CD14-positive monocyte (primary cell): ENCODE data around the gene PTPN14. TPM values are rescaled to one million over a fixed set of nuclear protein-coding genes. Genes with fewer than 3 reads are reported as not detected.

ENCODE experiments used
- DNase-seq, 3 donors: peaks; one replicate each; pipeline ENCODE4 v3.0.0-alpha.2; 2011 to 2022
- H2AFZ ChIP-seq: 2 replicates; pipeline ENCODE4 v1.6.0; 2012; ENCODE audit warnings: mild to moderate bottlenecking, low read depth, low read length, inconsistent platforms; ENCODE audit not compliant: insufficient read depth, poor library complexity, severe bottlenecking
- H3K27ac ChIP-seq, 2 donors: 1 replicate in 1 of 2; 2 replicates in 1 of 2; pipeline ENCODE4 v1.5.1; 2012 to 2013; ENCODE audit warnings: low read length in 2 of 2, control low read depth in 1 of 2, inconsistent platforms in 1 of 2, low read depth in 1 of 2, mild to moderate bottlenecking in 1 of 2
- H3K27me3 ChIP-seq, 2 donors: one replicate each; pipeline versions ENCODE4 v1.6.0 to v1.6.1; 2011 to 2013; ENCODE audit warnings: low read length in 2 of 2; ENCODE audit not compliant: control insufficient read depth in 2 of 2, insufficient read depth in 2 of 2
- H3K36me3 ChIP-seq, 2 donors: replicated peaks in 1 of 2; 1 replicate in 1 of 2; 2 replicates in 1 of 2; pipeline versions ENCODE4 v1.5.1 to v1.6.1; 2012 to 2013; ENCODE audit warnings: low read length in 2 of 2, control low read depth in 1 of 2, inconsistent platforms in 1 of 2, mild to moderate bottlenecking in 1 of 2; ENCODE audit not compliant: insufficient read depth in 2 of 2, control insufficient read depth in 1 of 2
- H3K4me1 ChIP-seq, 2 donors: 1 replicate in 1 of 2; 2 replicates in 1 of 2; pipeline versions ENCODE4 v1.5.1 to v1.6.1; 2012 to 2013; ENCODE audit warnings: low read length in 2 of 2, control low read depth in 1 of 2, inconsistent platforms in 1 of 2, mild to moderate bottlenecking in 1 of 2, moderate library complexity in 1 of 2; ENCODE audit not compliant: insufficient read depth in 2 of 2, control insufficient read depth in 1 of 2
- H3K4me2 ChIP-seq: replicated peaks from 2 replicates; pipeline ENCODE3; 2012; ENCODE audit warnings: low read length, moderate library complexity, mild to moderate bottlenecking; ENCODE audit not compliant: poor library complexity, severe bottlenecking; ENCODE audit errors: extremely low read depth
- H3K4me3 ChIP-seq, 3 experiments: fragments of 200-600 bp in 1 of 3; sonication (generic) in 1 of 3; replicated peaks in 1 of 3; 1 replicate in 2 of 3; 2 replicates in 1 of 3; pipeline ENCODE4 v1.5.1; 2011 to 2013; ENCODE audit warnings: low read length in 3 of 3, mild to moderate bottlenecking in 3 of 3, control low read depth in 2 of 3, low read depth in 2 of 3, inconsistent platforms in 1 of 3, moderate library complexity in 1 of 3
- H3K79me2 ChIP-seq: 2 replicates; pipeline ENCODE4 v1.6.0; 2012; ENCODE audit warnings: mild to moderate bottlenecking, control low read depth, inconsistent platforms, low read length, moderate library complexity; ENCODE audit not compliant: insufficient read depth
- H3K9ac ChIP-seq: 2 replicates; pipeline ENCODE4 v1.6.0; 2017; ENCODE audit warnings: low read length, mild to moderate bottlenecking; ENCODE audit not compliant: insufficient read depth, poor library complexity, severe bottlenecking
- H3K9me3 ChIP-seq, 2 donors: replicated peaks in 1 of 2; 1 replicate in 1 of 2; 2 replicates in 1 of 2; pipeline versions ENCODE4 v1.5.1 to v1.6.1; 2012 to 2013; ENCODE audit warnings: low read length in 2 of 2, control low read depth in 1 of 2; ENCODE audit not compliant: control insufficient read depth in 1 of 2, insufficient read depth in 1 of 2
- H4K20me1 ChIP-seq: 2 replicates; pipeline ENCODE4 v1.6.0; 2012; ENCODE audit warnings: mild to moderate bottlenecking, low read length, control low read depth, moderate library complexity; ENCODE audit not compliant: insufficient read depth
- H3K27ac Mint-ChIP-seq, 7 donors: one replicate each; pipeline ENCODE4 v1.8.0; 2020; ENCODE audit warnings: mild to moderate bottlenecking in 7 of 7, mixed read lengths in 7 of 7, moderate library complexity in 6 of 7, inconsistent platforms in 2 of 7
- H3K27me3 Mint-ChIP-seq, 3 donors: one replicate each; pipeline ENCODE4 v1.8.0; 2021 to 2022; ENCODE audit warnings: low read depth in 3 of 3, mild to moderate bottlenecking in 3 of 3, mixed read lengths in 3 of 3, moderate library complexity in 3 of 3, inconsistent platforms in 1 of 3
- H3K36me3 Mint-ChIP-seq, 2 donors: one replicate each; pipeline ENCODE4 v1.8.0; 2020; ENCODE audit warnings: mixed read lengths in 2 of 2, inconsistent platforms in 1 of 2, mild to moderate bottlenecking in 1 of 2
- H3K4me1 Mint-ChIP-seq: one replicate; pipeline ENCODE4 v1.8.0; 2020; ENCODE audit warnings: mild to moderate bottlenecking, mixed read lengths
- H3K4me3 Mint-ChIP-seq, 2 donors: one replicate each; pipeline ENCODE4 v1.8.0; 2020; ENCODE audit warnings: mild to moderate bottlenecking in 2 of 2, mixed read lengths in 2 of 2, moderate library complexity in 1 of 2
- H3K9me3 Mint-ChIP-seq, 7 donors: one replicate each; pipeline ENCODE4 v1.8.0; 2020 to 2022; ENCODE audit warnings: mixed read lengths in 7 of 7, mild to moderate bottlenecking in 6 of 7, moderate library complexity in 6 of 7, inconsistent platforms in 2 of 7
- WGBS: methylation state at CpG from one replicate; pipeline ENCODE4 v1.1.5; 2013; ENCODE audit warnings: missing lambda C conversion rate; ENCODE audit not compliant: insufficient coverage; 5-methylcytosine and 5-hydroxymethylcytosine counted together
- intact Hi-C, 2 donors: fragments of 100-400 bp; cut with micrococcal nuclease; formaldehyde crosslinking; loops; one replicate each; pipeline versions ENCODE4 v1.15.0 to v1.15.1; 2023
- polyA plus RNA-seq, 3 donors: library from polyadenylated mRNA; depleted of rRNA in 1 of 3; unstranded in 2 of 3; stranded (reverse) in 1 of 3; fragments of 300-500 nt in 2 of 3; fragments of >200 nt in 1 of 3; fragmentation: Illumina TruSeq in 2 of 3; gene quantifications; 1 replicate in 2 of 3; 2 replicates in 1 of 3; pipeline ENCODE4 v1.2.3, GENCODE V29; 2012 to 2021
- TF ChIP-seq, protein P1 (sequence below): fragments of 200-600 bp; IDR thresholded peaks from one replicate; pipeline ENCODE4 v1.8.0; 2022; ENCODE audit warnings: antibody characterized with exemption, mild to moderate bottlenecking

Gene PTPN14
- polyA plus RNA-seq, 3 donors = 0.01 TPM; not detected in 1

DNA sequence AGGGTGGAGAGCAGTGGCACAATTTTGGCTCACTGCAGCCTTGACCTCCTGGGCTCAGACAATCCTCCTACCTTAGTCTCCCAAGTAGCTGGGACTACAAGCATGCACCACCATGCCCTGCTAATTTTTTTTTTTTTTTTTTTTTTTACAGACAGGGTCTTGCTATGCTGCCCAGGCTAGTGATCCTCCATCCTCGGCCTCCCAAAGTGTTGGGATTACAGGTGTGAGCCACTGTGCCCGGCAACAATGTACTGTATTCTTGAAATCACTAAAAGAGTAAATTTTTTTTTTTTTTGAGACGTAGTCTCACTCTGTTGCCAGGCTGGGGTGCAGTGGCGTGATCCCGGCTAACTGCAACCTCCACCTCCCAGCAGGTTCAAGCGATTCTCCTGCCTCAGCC, 152.9 kb downstream of the PTPN14 start:
- intact Hi-C loops = no loop called here
- H3K27me3 ChIP-seq = no peaks in the 10 kb centered on the region
- H3K4me3 ChIP-seq = no peak overlapping the region
- WGBS = no CpG with 5 or more reads among the region's 6 CpGs
- H3K4me3 Mint-ChIP-seq = no peak overlapping the region
- H3K9me3 Mint-ChIP-seq = peaks cover 0 to 4% (median 2%) of the 10 kb centered on the region in 7 donors
- no peak for DNase-seq
- H3K4me2 ChIP-seq = no peak overlapping the region
- no peaks in the 10 kb centered on the region for H3K4me1 Mint-ChIP-seq
- H3K9me3 ChIP-seq = no peaks in the 10 kb centered on the region
- H3K79me2 ChIP-seq = no peaks in the 10 kb centered on the region
- no peak overlapping the region for H2AFZ ChIP-seq
- H3K9ac ChIP-seq = no peak overlapping the region
- no peaks in the 10 kb centered on the region for H3K36me3 ChIP-seq
- H3K4me1 ChIP-seq = no peaks in the 10 kb centered on the region
- H3K27ac ChIP-seq = no peak overlapping the region
- peaks cover 0 to 2% (median 0%) of the 10 kb centered on the region in 3 donors for H3K27me3 Mint-ChIP-seq
- no peaks in the 10 kb centered on the region for H4K20me1 ChIP-seq
- no peaks in the 10 kb centered on the region for H3K36me3 Mint-ChIP-seq
- no peak overlapping the region for H3K27ac Mint-ChIP-seq
- TF ChIP-seq, protein P1, sequence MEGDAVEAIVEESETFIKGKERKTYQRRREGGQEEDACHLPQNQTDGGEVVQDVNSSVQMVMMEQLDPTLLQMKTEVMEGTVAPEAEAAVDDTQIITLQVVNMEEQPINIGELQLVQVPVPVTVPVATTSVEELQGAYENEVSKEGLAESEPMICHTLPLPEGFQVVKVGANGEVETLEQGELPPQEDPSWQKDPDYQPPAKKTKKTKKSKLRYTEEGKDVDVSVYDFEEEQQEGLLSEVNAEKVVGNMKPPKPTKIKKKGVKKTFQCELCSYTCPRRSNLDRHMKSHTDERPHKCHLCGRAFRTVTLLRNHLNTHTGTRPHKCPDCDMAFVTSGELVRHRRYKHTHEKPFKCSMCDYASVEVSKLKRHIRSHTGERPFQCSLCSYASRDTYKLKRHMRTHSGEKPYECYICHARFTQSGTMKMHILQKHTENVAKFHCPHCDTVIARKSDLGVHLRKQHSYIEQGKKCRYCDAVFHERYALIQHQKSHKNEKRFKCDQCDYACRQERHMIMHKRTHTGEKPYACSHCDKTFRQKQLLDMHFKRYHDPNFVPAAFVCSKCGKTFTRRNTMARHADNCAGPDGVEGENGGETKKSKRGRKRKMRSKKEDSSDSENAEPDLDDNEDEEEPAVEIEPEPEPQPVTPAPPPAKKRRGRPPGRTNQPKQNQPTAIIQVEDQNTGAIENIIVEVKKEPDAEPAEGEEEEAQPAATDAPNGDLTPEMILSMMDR = no peak

DNA sequence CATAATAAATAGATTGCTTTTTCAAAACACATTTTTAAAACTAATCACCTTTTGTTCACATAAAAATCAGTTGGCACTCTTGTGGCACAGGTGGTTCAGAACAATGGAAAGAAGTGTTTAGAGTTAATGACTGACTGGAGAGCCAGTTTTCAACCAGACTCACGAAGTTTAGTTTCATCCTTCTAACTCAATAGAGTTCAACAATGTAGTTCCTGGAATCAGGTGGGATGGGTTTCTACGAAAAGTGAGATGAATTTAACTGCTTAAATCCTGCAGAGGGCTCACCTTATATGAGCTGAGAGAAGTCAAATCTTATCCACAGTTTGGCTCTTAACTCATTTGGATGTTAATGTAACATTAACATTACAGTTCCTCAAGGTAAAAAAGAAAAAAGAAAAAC, 153.9 kb downstream of the PTPN14 start:
- DNase-seq = no peak
- H3K4me1 Mint-ChIP-seq = no peaks in the 10 kb centered on the region
- no peak overlapping the region for H3K9ac ChIP-seq
- H3K4me3 Mint-ChIP-seq = no peak overlapping the region
- H3K27ac ChIP-seq = no peak overlapping the region
- H2AFZ ChIP-seq = no peak overlapping the region
- H3K27me3 Mint-ChIP-seq = peaks cover 0 to 2% (median 0%) of the 10 kb centered on the region in 3 donors
- intact Hi-C loops = no loop called here
- no peaks in the 10 kb centered on the region for H3K27me3 ChIP-seq
- no peaks in the 10 kb centered on the region for H3K4me1 ChIP-seq
- no peaks in the 10 kb centered on the region for H3K9me3 ChIP-seq
- TF ChIP-seq, protein P1 = no peak
- peaks cover 0 to 2% (median 0%) of the 10 kb centered on the region in 7 donors for H3K9me3 Mint-ChIP-seq
- H3K36me3 ChIP-seq = no peaks in the 10 kb centered on the region
- no peaks in the 10 kb centered on the region for H4K20me1 ChIP-seq
- no peaks in the 10 kb centered on the region for H3K36me3 Mint-ChIP-seq
- WGBS = no CpG with 5 or more reads among the region's 2 CpGs
- no peak overlapping the region for H3K4me2 ChIP-seq
- H3K79me2 ChIP-seq = no peaks in the 10 kb centered on the region
- H3K27ac Mint-ChIP-seq = no peak overlapping the region
- no peak overlapping the region for H3K4me3 ChIP-seq
